Brain microvascular endothelial cell (primary cell): ENCODE data around the gene STARD3NL.

ENCODE experiments used
- DNase-seq: peaks from one replicate; pipeline ENCODE4 v3.0.0-alpha.2; 2020
- H3K27ac ChIP-seq: fragments of 250-450 bp; sonication (Bioruptor Pico); 2 replicates; pipeline ENCODE4 v1.5.1; 2020; ENCODE audit warnings: mild to moderate bottlenecking, moderate library complexity
- H3K27me3 ChIP-seq: fragments of 250-450 bp; sonication (Bioruptor Pico); replicated peaks from 2 replicates; pipeline ENCODE4 v1.5.1; 2020; ENCODE audit warnings: mild to moderate bottlenecking
- H3K36me3 ChIP-seq: fragments of 250-450 bp; sonication (Bioruptor Pico); replicated peaks from 2 replicates; pipeline ENCODE4 v1.5.1; 2020; ENCODE audit warnings: mild to moderate bottlenecking
- H3K4me3 ChIP-seq: 2 replicates; pipeline ENCODE4 v1.5.1; 2011; ENCODE audit warnings: low read depth, mild to moderate bottlenecking, control low read depth, low read length, moderate library complexity
- in situ Hi-C: cut with HindIII; loops from 2 replicates; pipeline ENCODE4 v1.10.0; 2017; ENCODE audit warnings: low sequenced_read_pairs, low pct_ligation_motif_present
- TF ChIP-seq, protein P1 (sequence below): IDR thresholded peaks from 2 replicates; pipeline ENCODE4 v1.5.1; 2011; ENCODE audit warnings: low read depth, mild to moderate bottlenecking, moderate library complexity, low read length, control low read depth, inconsistent platforms; ENCODE audit errors: missing control alignments

The STARD3NL gene

GRCh38 chr7:38178004-38178694 is at the start of gene STARD3NL:
Gene STARD3NL, plus strand, starts transcription at chr7:38178245. Its CDS starts 29,260 bp downstream, at chr7:38207505.
- Histone ChIP-seq H3K27me3 (no peaks in the 10 kb centered on the region), H3K27ac (peak within 1 kb of the TSS; percentile 84), H3K36me3 (no peaks in the 10 kb centered on the region), H3K4me3 (peak within 1 kb of the TSS; percentile 92)
- peak; percentile 100 for DNase-seq
- TF ChIP-seq, protein P1, sequence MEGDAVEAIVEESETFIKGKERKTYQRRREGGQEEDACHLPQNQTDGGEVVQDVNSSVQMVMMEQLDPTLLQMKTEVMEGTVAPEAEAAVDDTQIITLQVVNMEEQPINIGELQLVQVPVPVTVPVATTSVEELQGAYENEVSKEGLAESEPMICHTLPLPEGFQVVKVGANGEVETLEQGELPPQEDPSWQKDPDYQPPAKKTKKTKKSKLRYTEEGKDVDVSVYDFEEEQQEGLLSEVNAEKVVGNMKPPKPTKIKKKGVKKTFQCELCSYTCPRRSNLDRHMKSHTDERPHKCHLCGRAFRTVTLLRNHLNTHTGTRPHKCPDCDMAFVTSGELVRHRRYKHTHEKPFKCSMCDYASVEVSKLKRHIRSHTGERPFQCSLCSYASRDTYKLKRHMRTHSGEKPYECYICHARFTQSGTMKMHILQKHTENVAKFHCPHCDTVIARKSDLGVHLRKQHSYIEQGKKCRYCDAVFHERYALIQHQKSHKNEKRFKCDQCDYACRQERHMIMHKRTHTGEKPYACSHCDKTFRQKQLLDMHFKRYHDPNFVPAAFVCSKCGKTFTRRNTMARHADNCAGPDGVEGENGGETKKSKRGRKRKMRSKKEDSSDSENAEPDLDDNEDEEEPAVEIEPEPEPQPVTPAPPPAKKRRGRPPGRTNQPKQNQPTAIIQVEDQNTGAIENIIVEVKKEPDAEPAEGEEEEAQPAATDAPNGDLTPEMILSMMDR: no peak
- in situ Hi-C loops: no loop called here

DNA sequence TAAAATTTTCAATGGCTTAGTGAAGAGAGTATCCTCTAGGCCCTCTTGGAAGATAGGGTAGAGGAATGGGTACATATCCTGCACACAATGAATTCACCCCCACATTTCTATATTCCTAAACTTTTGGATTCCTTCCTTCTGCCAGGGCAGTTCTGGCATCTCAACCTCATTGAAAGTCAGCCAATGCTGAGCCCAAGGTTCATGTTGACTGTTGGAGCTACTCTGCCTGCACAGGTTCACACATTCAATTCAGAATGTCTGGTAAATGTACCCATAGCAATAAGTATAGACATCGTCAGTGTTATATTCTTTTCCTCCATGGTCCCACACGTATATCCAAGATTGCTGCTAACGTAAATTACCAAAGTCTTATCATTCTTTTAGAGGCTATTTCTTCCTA is 48.9 kb upstream of the STARD3NL start:
- no peak overlapping the region for H3K27ac ChIP-seq
- no peak for DNase-seq
- no peaks in the 10 kb centered on the region for H3K27me3 ChIP-seq
- in situ Hi-C loops: no loop called here
- no peaks in the 10 kb centered on the region for H3K36me3 ChIP-seq
- no peak overlapping the region for H3K4me3 ChIP-seq
- TF ChIP-seq, protein P1: no peak

DNA sequence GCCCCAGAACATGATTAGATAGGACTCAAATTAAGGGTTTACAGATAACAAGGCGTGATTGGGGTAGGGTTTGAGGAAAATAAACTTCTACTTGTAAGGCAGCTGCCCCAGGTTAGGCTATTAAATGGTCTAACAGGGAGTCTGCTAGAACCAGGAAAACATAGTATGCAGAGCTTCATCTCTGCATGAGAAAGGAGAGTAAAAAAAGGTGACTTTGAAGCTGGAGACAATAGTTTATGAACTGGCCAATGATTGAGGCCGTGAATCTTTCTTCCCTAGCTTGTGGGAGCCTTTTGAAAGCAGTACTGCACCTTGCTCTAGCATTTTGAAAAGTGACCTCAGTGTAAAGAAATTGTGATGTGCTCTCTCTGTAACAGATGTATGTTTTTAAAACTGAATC is 48.5 kb upstream of the STARD3NL start:
- no peak overlapping the region for H3K27ac ChIP-seq
- no peak for DNase-seq

GRCh38 chr7:38138171-38138570 is 39.9 kb upstream of the STARD3NL start:
- no peak overlapping the region for H3K4me3 ChIP-seq
- H3K36me3 ChIP-seq: no peaks in the 10 kb centered on the region
- in situ Hi-C loops: no loop called here
- no peak overlapping the region for H3K27ac ChIP-seq
- no peaks in the 10 kb centered on the region for H3K27me3 ChIP-seq
- TF ChIP-seq, protein P1: no peak
- DNase-seq: no peak

More for the DNA sequence above, 48.5 kb upstream of the STARD3NL start:
- in situ Hi-C loops: no loop called here
- Histone ChIP-seq H3K27me3 (no peaks in the 10 kb centered on the region), H3K36me3 (no peaks in the 10 kb centered on the region), H3K4me3 (no peak overlapping the region)
- TF ChIP-seq, protein P1: no peak

DNA sequence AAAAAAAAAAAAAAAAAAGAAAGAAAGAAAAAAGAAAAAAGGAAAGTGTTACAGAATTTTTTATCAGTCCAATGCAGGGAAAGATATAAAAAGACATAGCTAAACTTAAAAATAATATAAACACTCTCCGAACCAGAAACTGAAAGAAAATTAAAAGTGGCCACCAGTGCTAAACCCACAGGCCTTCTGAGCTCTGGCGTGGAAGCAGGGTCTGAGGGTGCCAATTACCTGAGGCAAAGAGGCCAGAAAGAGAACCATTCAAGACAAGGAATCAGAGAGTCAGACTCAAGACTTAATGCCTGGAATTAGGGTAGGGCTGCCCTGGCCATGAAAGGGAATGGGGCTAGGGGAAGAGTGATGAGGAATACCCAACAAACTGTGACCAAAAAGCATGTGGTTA is 36.9 kb upstream of the STARD3NL start:
- TF ChIP-seq, protein P1: no peak
- no peaks in the 10 kb centered on the region for H3K36me3 ChIP-seq
- DNase-seq: no peak
- in situ Hi-C loops: no loop called here
- H3K27ac ChIP-seq: no peak overlapping the region
- H3K27me3 ChIP-seq: no peaks in the 10 kb centered on the region
- H3K4me3 ChIP-seq: no peak overlapping the region

DNA sequence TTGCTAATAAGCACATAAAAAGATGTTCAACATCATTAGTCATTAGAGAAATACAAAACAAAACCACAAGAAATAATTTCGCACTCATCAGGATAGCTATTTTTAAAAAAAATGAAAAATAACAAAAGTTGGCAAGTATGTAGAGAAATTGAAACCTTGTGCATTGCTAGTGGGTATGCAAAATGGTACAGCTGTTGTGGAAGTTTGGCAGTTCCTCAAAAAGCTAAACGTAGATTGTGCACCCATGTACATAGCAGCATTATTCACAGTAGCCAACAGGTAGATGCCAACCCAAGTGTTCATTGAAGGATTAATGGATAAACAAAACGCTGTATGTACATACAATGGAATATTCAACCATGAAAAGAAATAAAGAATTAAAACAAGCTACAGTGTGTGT is 35.3 kb upstream of the STARD3NL start:
- Histone ChIP-seq H3K27me3 (no peaks in the 10 kb centered on the region), H3K4me3 (no peak overlapping the region), H3K27ac (no peak overlapping the region), H3K36me3 (no peaks in the 10 kb centered on the region)
- in situ Hi-C loops: no loop called here
- no peak for DNase-seq
- TF ChIP-seq, protein P1: no peak
